CD14-positive monocyte (primary cell): ENCODE data around the gene PDE4B. TPM values are rescaled to one million over a fixed set of nuclear protein-coding genes. Genes with fewer than 3 reads are reported as not detected.

Experiments
- DNase-seq, 3 donors: peaks; one replicate each; pipeline ENCODE4 v3.0.0-alpha.2; 2011 to 2022
- H2AFZ ChIP-seq: 2 replicates; pipeline ENCODE4 v1.6.0; 2012; ENCODE audit warnings: mild to moderate bottlenecking, low read depth, low read length, inconsistent platforms; ENCODE audit not compliant: insufficient read depth, poor library complexity, severe bottlenecking
- H3K27ac ChIP-seq, 2 donors: 1 replicate in 1 of 2; 2 replicates in 1 of 2; pipeline ENCODE4 v1.5.1; 2012 to 2013; ENCODE audit warnings: low read length in 2 of 2, control low read depth in 1 of 2, inconsistent platforms in 1 of 2, low read depth in 1 of 2, mild to moderate bottlenecking in 1 of 2
- H3K27me3 ChIP-seq, 2 donors: one replicate each; pipeline versions ENCODE4 v1.6.0 to v1.6.1; 2011 to 2013; ENCODE audit warnings: low read length in 2 of 2; ENCODE audit not compliant: control insufficient read depth in 2 of 2, insufficient read depth in 2 of 2
- H3K36me3 ChIP-seq, 2 donors: replicated peaks in 1 of 2; 1 replicate in 1 of 2; 2 replicates in 1 of 2; pipeline versions ENCODE4 v1.5.1 to v1.6.1; 2012 to 2013; ENCODE audit warnings: low read length in 2 of 2, control low read depth in 1 of 2, inconsistent platforms in 1 of 2, mild to moderate bottlenecking in 1 of 2; ENCODE audit not compliant: insufficient read depth in 2 of 2, control insufficient read depth in 1 of 2
- H3K4me1 ChIP-seq, 2 donors: 1 replicate in 1 of 2; 2 replicates in 1 of 2; pipeline versions ENCODE4 v1.5.1 to v1.6.1; 2012 to 2013; ENCODE audit warnings: low read length in 2 of 2, control low read depth in 1 of 2, inconsistent platforms in 1 of 2, mild to moderate bottlenecking in 1 of 2, moderate library complexity in 1 of 2; ENCODE audit not compliant: insufficient read depth in 2 of 2, control insufficient read depth in 1 of 2
- H3K4me2 ChIP-seq: replicated peaks from 2 replicates; pipeline ENCODE3; 2012; ENCODE audit warnings: low read length, moderate library complexity, mild to moderate bottlenecking; ENCODE audit not compliant: poor library complexity, severe bottlenecking; ENCODE audit errors: extremely low read depth
- H3K4me3 ChIP-seq, 3 experiments: fragments of 200-600 bp in 1 of 3; sonication (generic) in 1 of 3; replicated peaks in 1 of 3; 1 replicate in 2 of 3; 2 replicates in 1 of 3; pipeline ENCODE4 v1.5.1; 2011 to 2013; ENCODE audit warnings: low read length in 3 of 3, mild to moderate bottlenecking in 3 of 3, control low read depth in 2 of 3, low read depth in 2 of 3, inconsistent platforms in 1 of 3, moderate library complexity in 1 of 3
- H3K79me2 ChIP-seq: 2 replicates; pipeline ENCODE4 v1.6.0; 2012; ENCODE audit warnings: mild to moderate bottlenecking, control low read depth, inconsistent platforms, low read length, moderate library complexity; ENCODE audit not compliant: insufficient read depth
- H3K9ac ChIP-seq: 2 replicates; pipeline ENCODE4 v1.6.0; 2017; ENCODE audit warnings: low read length, mild to moderate bottlenecking; ENCODE audit not compliant: insufficient read depth, poor library complexity, severe bottlenecking
- H3K9me3 ChIP-seq, 2 donors: replicated peaks in 1 of 2; 1 replicate in 1 of 2; 2 replicates in 1 of 2; pipeline versions ENCODE4 v1.5.1 to v1.6.1; 2012 to 2013; ENCODE audit warnings: low read length in 2 of 2, control low read depth in 1 of 2; ENCODE audit not compliant: control insufficient read depth in 1 of 2, insufficient read depth in 1 of 2
- H4K20me1 ChIP-seq: 2 replicates; pipeline ENCODE4 v1.6.0; 2012; ENCODE audit warnings: mild to moderate bottlenecking, low read length, control low read depth, moderate library complexity; ENCODE audit not compliant: insufficient read depth
- H3K27ac Mint-ChIP-seq, 7 donors: one replicate each; pipeline ENCODE4 v1.8.0; 2020; ENCODE audit warnings: mild to moderate bottlenecking in 7 of 7, mixed read lengths in 7 of 7, moderate library complexity in 6 of 7, inconsistent platforms in 2 of 7
- H3K27me3 Mint-ChIP-seq, 3 donors: one replicate each; pipeline ENCODE4 v1.8.0; 2021 to 2022; ENCODE audit warnings: low read depth in 3 of 3, mild to moderate bottlenecking in 3 of 3, mixed read lengths in 3 of 3, moderate library complexity in 3 of 3, inconsistent platforms in 1 of 3
- H3K36me3 Mint-ChIP-seq, 2 donors: one replicate each; pipeline ENCODE4 v1.8.0; 2020; ENCODE audit warnings: mixed read lengths in 2 of 2, inconsistent platforms in 1 of 2, mild to moderate bottlenecking in 1 of 2
- H3K4me1 Mint-ChIP-seq: one replicate; pipeline ENCODE4 v1.8.0; 2020; ENCODE audit warnings: mild to moderate bottlenecking, mixed read lengths
- H3K4me3 Mint-ChIP-seq, 2 donors: one replicate each; pipeline ENCODE4 v1.8.0; 2020; ENCODE audit warnings: mild to moderate bottlenecking in 2 of 2, mixed read lengths in 2 of 2, moderate library complexity in 1 of 2
- H3K9me3 Mint-ChIP-seq, 7 donors: one replicate each; pipeline ENCODE4 v1.8.0; 2020 to 2022; ENCODE audit warnings: mixed read lengths in 7 of 7, mild to moderate bottlenecking in 6 of 7, moderate library complexity in 6 of 7, inconsistent platforms in 2 of 7
- whole genome bisulfite sequencing: methylation state at CpG from one replicate; pipeline ENCODE4 v1.1.5; 2013; ENCODE audit warnings: missing lambda C conversion rate; ENCODE audit not compliant: insufficient coverage; 5-methylcytosine and 5-hydroxymethylcytosine counted together
- intact Hi-C, 2 donors: fragments of 100-400 bp; cut with micrococcal nuclease; formaldehyde crosslinking; loops; one replicate each; pipeline versions ENCODE4 v1.15.0 to v1.15.1; 2023
- polyA plus RNA-seq, 3 donors: library from polyadenylated mRNA; depleted of rRNA in 1 of 3; unstranded in 2 of 3; stranded (reverse) in 1 of 3; fragments of 300-500 nt in 2 of 3; fragments of >200 nt in 1 of 3; fragmentation: Illumina TruSeq in 2 of 3; gene quantifications; 1 replicate in 2 of 3; 2 replicates in 1 of 3; pipeline ENCODE4 v1.2.3, GENCODE V29; 2012 to 2021
- TF ChIP-seq, protein P1 (sequence below): fragments of 200-600 bp; IDR thresholded peaks from one replicate; pipeline ENCODE4 v1.8.0; 2022; ENCODE audit warnings: antibody characterized with exemption, mild to moderate bottlenecking

Gene PDE4B
- polyA plus RNA-seq, 3 donors = 17.2 to 52.8 (median 25.2) TPM

DNA sequence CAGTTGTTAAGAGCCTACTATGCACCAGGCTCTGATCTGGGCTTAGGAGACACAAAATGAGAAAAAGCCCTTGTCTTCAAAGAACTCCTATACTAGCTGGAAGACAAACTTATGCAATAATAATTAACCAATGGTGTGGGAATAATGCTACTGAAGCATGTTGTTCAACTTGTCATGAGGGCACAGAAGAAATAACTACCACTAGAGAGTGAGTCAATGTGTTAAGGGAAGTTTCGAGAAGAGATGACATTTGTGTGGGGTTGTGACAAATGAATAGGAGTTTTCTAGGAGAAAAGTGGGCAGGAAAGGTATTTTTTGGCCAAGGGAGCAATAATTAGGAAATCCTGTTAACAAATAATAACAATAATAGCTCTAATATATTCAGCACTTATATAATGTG lies 205.0 kb downstream of the PDE4B start:
- Histone ChIP-seq H3K9ac (no peak overlapping the region), H3K4me2 (no peak overlapping the region), H3K79me2 (no peaks in the 10 kb centered on the region), H4K20me1 (no peaks in the 10 kb centered on the region), H3K27ac (no peak overlapping the region), H3K27me3 (no peaks in the 10 kb centered on the region), H3K36me3 (no peaks in the 10 kb centered on the region), H2AFZ (no peak overlapping the region), H3K4me1 (no peaks in the 10 kb centered on the region), H3K4me3 (no peak overlapping the region), H3K9me3 (no peaks in the 10 kb centered on the region)
- TF ChIP-seq, protein P1, sequence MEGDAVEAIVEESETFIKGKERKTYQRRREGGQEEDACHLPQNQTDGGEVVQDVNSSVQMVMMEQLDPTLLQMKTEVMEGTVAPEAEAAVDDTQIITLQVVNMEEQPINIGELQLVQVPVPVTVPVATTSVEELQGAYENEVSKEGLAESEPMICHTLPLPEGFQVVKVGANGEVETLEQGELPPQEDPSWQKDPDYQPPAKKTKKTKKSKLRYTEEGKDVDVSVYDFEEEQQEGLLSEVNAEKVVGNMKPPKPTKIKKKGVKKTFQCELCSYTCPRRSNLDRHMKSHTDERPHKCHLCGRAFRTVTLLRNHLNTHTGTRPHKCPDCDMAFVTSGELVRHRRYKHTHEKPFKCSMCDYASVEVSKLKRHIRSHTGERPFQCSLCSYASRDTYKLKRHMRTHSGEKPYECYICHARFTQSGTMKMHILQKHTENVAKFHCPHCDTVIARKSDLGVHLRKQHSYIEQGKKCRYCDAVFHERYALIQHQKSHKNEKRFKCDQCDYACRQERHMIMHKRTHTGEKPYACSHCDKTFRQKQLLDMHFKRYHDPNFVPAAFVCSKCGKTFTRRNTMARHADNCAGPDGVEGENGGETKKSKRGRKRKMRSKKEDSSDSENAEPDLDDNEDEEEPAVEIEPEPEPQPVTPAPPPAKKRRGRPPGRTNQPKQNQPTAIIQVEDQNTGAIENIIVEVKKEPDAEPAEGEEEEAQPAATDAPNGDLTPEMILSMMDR = no peak
- H3K36me3 Mint-ChIP-seq = no peaks in the 10 kb centered on the region
- no peak for DNase-seq
- H3K4me1 Mint-ChIP-seq = no peaks in the 10 kb centered on the region
- H3K27ac Mint-ChIP-seq = no peak overlapping the region
- peaks cover 1 to 4% (median 3%) of the 10 kb centered on the region in 3 donors for H3K27me3 Mint-ChIP-seq
- intact Hi-C loops = no loop called here
- no CpG with 5 or more reads among the region's 1 CpG for WGBS
- no peak overlapping the region for H3K4me3 Mint-ChIP-seq
- H3K9me3 Mint-ChIP-seq = no peaks in the 10 kb centered on the region

DNA sequence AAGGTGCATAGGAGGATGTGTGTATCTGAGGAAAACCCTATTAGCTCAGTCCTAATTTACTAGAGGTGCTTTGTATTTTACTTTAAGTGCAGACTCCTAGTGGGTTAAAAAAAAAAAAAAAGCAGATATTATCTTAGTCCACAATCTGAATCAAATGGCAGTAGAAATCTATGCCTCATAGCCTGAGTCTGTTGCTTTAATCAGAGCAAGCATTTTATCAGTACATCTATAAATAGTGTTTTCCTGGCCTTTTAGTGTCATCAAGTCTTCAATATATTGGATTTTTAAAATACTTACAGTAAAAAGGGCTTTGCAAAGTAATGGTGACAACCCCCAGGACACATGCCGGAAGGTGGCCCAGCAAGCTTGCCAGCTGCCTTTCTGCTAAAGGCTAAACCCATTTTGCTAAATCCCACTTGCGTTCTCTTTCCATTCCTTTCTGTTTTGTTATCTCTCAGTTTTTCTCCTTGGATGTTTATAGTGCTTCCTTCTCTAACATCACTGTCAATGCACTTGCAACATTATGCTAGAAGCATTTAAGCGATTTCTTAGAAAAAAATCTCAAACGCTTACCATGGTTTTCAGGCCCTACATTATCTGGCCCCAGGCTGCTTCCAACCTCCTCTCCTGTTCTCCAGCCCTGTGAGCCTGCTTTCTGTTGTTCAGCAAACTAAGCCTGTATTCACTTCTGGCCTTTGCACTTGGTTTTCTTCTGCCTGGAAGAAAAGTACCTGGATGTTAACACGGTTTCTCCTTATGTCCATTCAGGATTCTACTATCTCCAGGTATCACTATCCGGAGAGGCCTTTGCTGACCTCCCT lies 206.3 kb downstream of the PDE4B start:
- H3K27me3 Mint-ChIP-seq = peaks cover 1 to 4% (median 3%) of the 10 kb centered on the region in 3 donors
- Histone ChIP-seq H3K27me3 (no peaks in the 10 kb centered on the region), H3K9ac (no peak overlapping the region), H4K20me1 (no peaks in the 10 kb centered on the region), H3K36me3 (no peaks in the 10 kb centered on the region), H3K79me2 (no peaks in the 10 kb centered on the region), H2AFZ (no peak overlapping the region), H3K4me1 (no peaks in the 10 kb centered on the region), H3K4me2 (no peak overlapping the region), H3K27ac (no peak overlapping the region), H3K4me3 (no peak overlapping the region), H3K9me3 (no peaks in the 10 kb centered on the region)
- no peak for DNase-seq
- TF ChIP-seq, protein P1 = no peak
- intact Hi-C loops = no loop called here
- 95% methylated on average over 5 of the region's 6 CpGs for WGBS
- no peaks in the 10 kb centered on the region for H3K4me1 Mint-ChIP-seq
- H3K27ac Mint-ChIP-seq = no peak overlapping the region
- no peaks in the 10 kb centered on the region for H3K9me3 Mint-ChIP-seq
- H3K36me3 Mint-ChIP-seq = no peaks in the 10 kb centered on the region
- H3K4me3 Mint-ChIP-seq = no peak overlapping the region
